OCI-M1 (cell line): ENCODE measurements around the gene BEND5.

ENCODE experiments used
- DNase-seq: peaks from one replicate; lab custom pipeline; 2025; lab: John Stamatoyannopoulos, UW

BEND5 gene

DNA sequence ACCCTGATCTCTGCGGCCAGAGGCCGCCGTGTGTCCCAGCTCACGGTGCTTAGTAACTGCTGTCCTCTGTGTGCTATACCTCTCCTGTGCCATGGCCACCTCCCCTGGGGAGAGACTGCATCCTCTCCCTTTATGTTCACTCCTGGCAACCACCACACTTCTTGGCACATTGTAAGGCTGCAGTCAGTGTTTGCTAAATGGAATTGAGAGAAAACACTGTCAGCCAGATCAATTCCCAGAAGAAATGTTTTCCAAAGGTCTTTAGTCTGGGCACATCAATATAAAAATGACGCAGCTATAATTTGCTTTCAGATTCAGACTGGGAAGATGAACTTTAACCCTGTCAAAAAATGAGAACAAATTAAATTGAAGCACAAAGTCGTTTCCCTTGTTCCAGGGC lies 96.8 kb downstream of the BEND5 start:
- DNase-seq: no peak

GRCh38 chr1:48678710-48679505 lies 97.8 kb downstream of the BEND5 start:
- DNase-seq: no peak
